B cell (primary cell): ENCODE measurements around the gene MDP1. TPM values are rescaled to one million over a fixed set of nuclear protein-coding genes. Genes with fewer than 3 reads are reported as not detected.
"Not testable (repeated sequence)": the region's sequence is repeated elsewhere in the genome, so short reads cannot be mapped to it uniquely, and the experiment has no call there.

Source experiments
- ATAC-seq: fragments of 200-7000 bp; cut with Tn5 transposase; one replicate; pipeline ENCODE4 v1.10.0; 2021; ENCODE audit warnings: low read depth, mild to moderate bottlenecking, moderate number of reproducible peaks, moderate library complexity
- CTCF ChIA-PET: fragments of 350-600 bp; sonication (Branson Sonifier 250); formaldehyde crosslinking; loops from one replicate; lab custom pipeline; 2021; ENCODE audit warnings: antibody characterized with exemption, inconsistent platforms; lab: Charles Lee
- POLR2A ChIA-PET: fragments of 350-600 bp; sonication (Branson Sonifier 250); formaldehyde crosslinking; loops from one replicate; lab custom pipeline; 2021; ENCODE audit warnings: antibody characterized with exemption; lab: Charles Lee
- DNase-seq: peaks from one replicate; pipeline ENCODE4 v3.0.0; 2013
- H2AFZ ChIP-seq: 2 replicates; pipeline ENCODE4 v1.6.1; 2012; ENCODE audit warnings: mild to moderate bottlenecking, low read depth, low read length; ENCODE audit not compliant: insufficient read depth, poor library complexity, severe bottlenecking
- H3K27ac ChIP-seq, 2 donors: 1 replicate in 1 of 2; 2 replicates in 1 of 2; pipeline ENCODE4 v1.5.1; 2012 to 2013; ENCODE audit warnings: low read length in 2 of 2, mild to moderate bottlenecking in 2 of 2, moderate library complexity in 1 of 2
- H3K27me3 ChIP-seq, 4 experiments: fragments of 200-600 bp in 1 of 4; sonication (generic) in 1 of 4; replicated peaks in 1 of 4; 1 replicate in 2 of 4; 2 replicates in 2 of 4; pipeline versions ENCODE4 v1.6.1 to v1.7.0; 2013 to 2016; ENCODE audit warnings: low read length in 3 of 4, mild to moderate bottlenecking in 2 of 4, mixed read lengths in 1 of 4, moderate library complexity in 1 of 4; ENCODE audit not compliant: insufficient read depth in 4 of 4, control insufficient read depth in 3 of 4; ENCODE audit errors: control extremely low read depth in 1 of 4
- H3K36me3 ChIP-seq, 2 experiments: replicated peaks in 1 of 2; 1 replicate in 1 of 2; 2 replicates in 1 of 2; pipeline versions ENCODE4 v1.6.1 to v1.7.1; 2013; ENCODE audit warnings: low read length in 1 of 2; ENCODE audit not compliant: insufficient read depth in 2 of 2, control insufficient read depth in 1 of 2; ENCODE audit errors: control extremely low read depth in 1 of 2, extremely low read depth in 1 of 2
- H3K4me1 ChIP-seq, 2 donors: fragments of 200-600 bp in 1 of 2; sonication (generic) in 1 of 2; 1 replicate in 1 of 2; 2 replicates in 1 of 2; pipeline versions ENCODE4 v1.5.1 to v1.6.1; 2013 to 2017; ENCODE audit warnings: low read length in 2 of 2; ENCODE audit not compliant: control insufficient read depth in 2 of 2, insufficient read depth in 2 of 2
- H3K4me2 ChIP-seq: replicated peaks from 2 replicates; pipeline ENCODE3; 2012; ENCODE audit warnings: mild to moderate bottlenecking, low read depth, low read length; ENCODE audit not compliant: poor library complexity, severe bottlenecking
- H3K4me3 ChIP-seq, 5 experiments: fragments of 200-600 bp in 1 of 5; sonication (generic) in 1 of 5; 1 replicate in 3 of 5; 2 replicates in 2 of 5; pipeline versions ENCODE4 v1.5.1 to v1.7.0; 2011 to 2016; ENCODE audit warnings: low read length in 4 of 5, mild to moderate bottlenecking in 4 of 5, low read depth in 2 of 5, control low read depth in 1 of 5, moderate library complexity in 1 of 5; ENCODE audit not compliant: insufficient read depth in 1 of 5; ENCODE audit errors: control extremely low read depth in 1 of 5, extremely low read depth in 1 of 5
- H3K79me2 ChIP-seq: fragments of 200-600 bp; sonication (generic); one replicate; pipeline ENCODE4 v1.6.0; 2016; ENCODE audit warnings: low read length; ENCODE audit not compliant: control insufficient read depth, insufficient read depth
- H3K9ac ChIP-seq: fragments of 200-600 bp; sonication (generic); 2 replicates; pipeline ENCODE4 v1.6.1; 2017; ENCODE audit warnings: mild to moderate bottlenecking, low read length, moderate library complexity
- H3K9me3 ChIP-seq, 3 donors: one replicate each; pipeline versions ENCODE4 v1.6.1 to v1.7.1; 2013; ENCODE audit warnings: low read length in 2 of 3; ENCODE audit not compliant: control insufficient read depth in 2 of 3, insufficient read depth in 1 of 3; ENCODE audit errors: control extremely low read depth in 1 of 3
- H4K20me1 ChIP-seq: 2 replicates; pipeline ENCODE4 v1.6.0; 2012; ENCODE audit warnings: mild to moderate bottlenecking, low read length; ENCODE audit not compliant: insufficient read depth, control insufficient read depth, poor library complexity, severe bottlenecking
- H3K27ac Mint-ChIP-seq: one replicate; pipeline ENCODE4 v1.8.0; 2021; ENCODE audit warnings: mixed read lengths
- H3K27me3 Mint-ChIP-seq: one replicate; pipeline ENCODE4 v1.8.0; 2021; ENCODE audit warnings: mixed read lengths
- H3K4me1 Mint-ChIP-seq: one replicate; pipeline ENCODE4 v1.8.0; 2021; ENCODE audit warnings: mixed read lengths
- H3K4me3 Mint-ChIP-seq: one replicate; pipeline ENCODE4 v1.8.0; 2021; ENCODE audit warnings: mixed read lengths
- H3K9me3 Mint-ChIP-seq: one replicate; pipeline ENCODE4 v1.8.0; 2022; ENCODE audit warnings: mixed read lengths; ENCODE audit not compliant: insufficient read depth
- CTCF ChIP-seq: fragments of 200-600 bp; IDR thresholded peaks from one replicate; pipeline ENCODE4 v1.8.0; 2022; ENCODE audit warnings: antibody characterized with exemption, mild to moderate bottlenecking
- EZH2 ChIP-seq: IDR thresholded peaks from 2 replicates; pipeline ENCODE4 v1.6.1; 2012; ENCODE audit warnings: borderline replicate concordance, low read depth, mild to moderate bottlenecking, moderate library complexity, low read length; ENCODE audit not compliant: insufficient read depth, poor library complexity, severe bottlenecking
- WGBS: methylation state at CpG from one replicate; pipeline ENCODE4 v1.1.5; 2013; ENCODE audit warnings: missing lambda C conversion rate; ENCODE audit not compliant: insufficient coverage; 5-methylcytosine and 5-hydroxymethylcytosine counted together
- intact Hi-C: fragments of 100-400 bp; cut with micrococcal nuclease; formaldehyde crosslinking; loops from one replicate; pipeline ENCODE4 v1.10.0; 2022
- polyA plus RNA-seq: library from polyadenylated mRNA; depleted of rRNA; stranded (reverse); fragments of >200 nt; gene quantifications from 2 replicates; pipeline ENCODE4 v1.2.3, GENCODE V29; 2012
- total RNA-seq, 2 donors: library from RNA; stranded (reverse); fragments of 120-200 nt in 1 of 2; gene quantifications; 1 replicate in 1 of 2; 2 replicates in 1 of 2; pipeline versions ENCODE4 v1.2.3 to v1.2.4, GENCODE V29; 2013 to 2022

The MDP1 gene
- total and polyA plus RNA-seq, 2 donors (not counting 1 experiment from before 2014, with no cell fraction given) = 11.3 to 28.1 TPM

- no peak overlapping the region for H3K27ac Mint-ChIP-seq
- no CpG with 5 or more reads among the region's 1 CpG for WGBS
- no peak for TF ChIP-seq CTCF
- TF ChIP-seq EZH2 = no peak
- H3K27me3 Mint-ChIP-seq = no peaks in the 10 kb centered on the region
- ChIA-PET POLR2A (no interaction called here), CTCF (no interaction called here)
- intact Hi-C loops = no loop called here
- Histone ChIP-seq H3K9me3 (no peaks in the 10 kb centered on the region), H3K4me2 (no peak overlapping the region), H3K4me3 (no peak overlapping the region), H3K36me3 (peaks cover 0 to 8% of the 10 kb centered on the region in 2 experiments), H4K20me1 (peaks cover 27% of the 10 kb centered on the region), H3K9ac (no peak overlapping the region), H3K4me1 (peaks cover 7% of the 10 kb centered on the region in 2 donors), H3K27me3 (no peaks in the 10 kb centered on the region), H3K79me2 (peaks cover 87% of the 10 kb centered on the region), H2AFZ (no peak overlapping the region), H3K27ac (no peak overlapping the region)
- H3K9me3 Mint-ChIP-seq = no peaks in the 10 kb centered on the region
- H3K4me3 Mint-ChIP-seq = no peak overlapping the region
- DNase-seq (no peak), ATAC-seq (no peak)
- peaks cover 27% of the 10 kb centered on the region for H3K4me1 Mint-ChIP-seq
Measured at GRCh38 chr14:24226473-24226872, 10.6 kb upstream of the MDP1 start.

GRCh38 chr14:24224618-24225071, 8.8 kb upstream of the MDP1 start:
- H3K4me3 ChIP-seq = no peak overlapping the region
- TF ChIP-seq EZH2 = no peak
- TF ChIP-seq CTCF = no peak
- H3K27me3 Mint-ChIP-seq = no peaks in the 10 kb centered on the region
- peaks cover 89% of the 10 kb centered on the region for H3K79me2 ChIP-seq
- ATAC-seq (no peak), DNase-seq (no peak)
- no peaks in the 10 kb centered on the region for H3K4me1 ChIP-seq
- H2AFZ ChIP-seq = no peak overlapping the region
- no peaks in the 10 kb centered on the region for H3K9me3 Mint-ChIP-seq
- no peaks in the 10 kb centered on the region for H3K9me3 ChIP-seq
- H3K4me1 Mint-ChIP-seq = peaks cover 20% of the 10 kb centered on the region
- no peak overlapping the region for H3K27ac Mint-ChIP-seq
- POLR2A ChIA-PET = no interaction called here
- no peak overlapping the region for H3K27ac ChIP-seq
- CTCF ChIA-PET = interaction anchor here (0.8 to 3.2 kb wide), 2 partner anchors 17 to 83 kb away, joined by 3 to 9 read pairs; partner anchors contain the start of gene CIDEB
- H4K20me1 ChIP-seq = peaks cover 29% of the 10 kb centered on the region
- H3K9ac ChIP-seq = no peak overlapping the region
- intact Hi-C loops = no loop called here
- H3K4me2 ChIP-seq = no peak overlapping the region
- H3K4me3 Mint-ChIP-seq = no peak overlapping the region
- H3K27me3 ChIP-seq = no peaks in the 10 kb centered on the region
- 90% methylated on average over 6 of the region's 7 CpGs for WGBS
- H3K36me3 ChIP-seq = peaks cover 0 to 8% of the 10 kb centered on the region in 2 experiments

DNA sequence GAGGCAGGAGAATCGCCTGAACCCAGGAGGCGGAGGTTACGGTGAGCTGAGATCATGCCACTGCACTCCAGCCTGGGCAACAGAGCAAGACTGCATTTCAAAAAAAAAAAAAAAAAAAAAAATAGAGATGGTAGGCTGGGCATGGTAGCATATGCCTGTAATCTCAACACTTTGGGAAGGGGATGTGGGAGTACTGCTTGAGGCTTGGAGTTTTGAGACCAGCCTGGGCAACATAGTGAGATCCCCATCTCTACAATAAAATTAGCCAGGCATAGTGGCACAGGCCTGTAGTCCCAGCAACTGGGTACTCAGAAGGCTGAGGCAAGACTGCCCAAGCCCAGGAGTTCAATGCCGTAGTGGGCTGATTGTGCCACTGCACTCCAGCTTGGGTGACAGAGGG, 7.1 kb upstream of the MDP1 start:
- H3K9ac ChIP-seq, intact Hi-C loops, H3K27ac ChIP-seq, H3K27me3 ChIP-seq, H3K36me3 ChIP-seq, H3K9me3 Mint-ChIP-seq, H3K4me3 ChIP-seq, H3K4me1 ChIP-seq, H3K4me2 ChIP-seq, ATAC-seq, H3K9me3 ChIP-seq, DNase-seq, H3K27ac Mint-ChIP-seq, H3K27me3 Mint-ChIP-seq, H3K4me3 Mint-ChIP-seq, H2AFZ ChIP-seq: not testable (repeated sequence)
- WGBS = 100% methylated on average over 1 of the region's 4 CpGs
- H4K20me1 ChIP-seq = peaks cover 27% of the 10 kb centered on the region
- H3K4me1 Mint-ChIP-seq = peaks cover 16% of the 10 kb centered on the region
- peaks cover 87% of the 10 kb centered on the region for H3K79me2 ChIP-seq
- ChIA-PET CTCF (interaction anchor here (3.2 kb wide), 1 partner anchor 85 kb away, joined by 9 read pairs; the partner anchor contains the start of gene CIDEB), POLR2A (interaction anchor here (0.6 to 0.7 kb wide), 3 partner anchors 63 to 69 kb away, joined by 3 to 6 read pairs (median 4); no protein-coding TSS in a partner anchor)
